ENCODE data around the gene CAST.

CAST gene

GRCh38 chr5:96733771-96734500 lies 71.8 kb downstream of the CAST start:
- no peak for ATAC-seq (ENCODE audit: insufficient read depth, low read depth)
- Histone ChIP-seq H3K79me2 (ENCODE audit: insufficient read depth, low read length) (no peaks in the 10 kb centered on the region), H3K27me3 (ENCODE audit: insufficient read depth, low read length, poor library complexity) (no peaks in the 10 kb centered on the region), H3K4me2 (ENCODE audit: insufficient read depth, low read length) (no peak overlapping the region), H3K9me3 (ENCODE audit: insufficient read depth, low read length, severe bottlenecking) (no peaks in the 10 kb centered on the region), H4K20me1 (ENCODE audit: insufficient read depth, low read length) (no peaks in the 10 kb centered on the region), H3K4me1 (ENCODE audit: insufficient read depth, low read length) (no peaks in the 10 kb centered on the region), H3K36me3 (ENCODE audit: insufficient read depth, low read length) (no peaks in the 10 kb centered on the region), H3K9ac (ENCODE audit: low read depth, low read length) (no peak overlapping the region), H3K4me3 (ENCODE audit: low read depth in 1 of 2, low read length in 2 of 2) (no peak overlapping the region), H3K27ac (ENCODE audit: low read length) (no peak overlapping the region), H2AFZ (ENCODE audit: low read depth, low read length) (no peak overlapping the region)
- no peak for DNase-seq
- TF ChIP-seq EZH2 (IDR thresholded peaks at IDR 0.05; ENCODE audit: borderline replicate concordance, low read depth, low read length, severe bottlenecking) = no peak
- TF ChIP-seq CTCF (IDR thresholded peaks at IDR 0.05; ENCODE audit: borderline replicate concordance, extremely low read depth, low read length, poor library complexity, severe bottlenecking) = no peak

- H3K4me3 ChIP-seq (ENCODE audit: low read depth in 1 of 2, low read length in 2 of 2) = no peak overlapping the region
- no peaks in the 10 kb centered on the region for H3K9me3 ChIP-seq (ENCODE audit: insufficient read depth, low read length, severe bottlenecking)
- no peaks in the 10 kb centered on the region for H3K79me2 ChIP-seq (ENCODE audit: insufficient read depth, low read length)
- ATAC-seq (ENCODE audit: insufficient read depth, low read depth) (no peak), DNase-seq (no peak)
- no peaks in the 10 kb centered on the region for H3K36me3 ChIP-seq (ENCODE audit: insufficient read depth, low read length)
- no peaks in the 10 kb centered on the region for H3K27me3 ChIP-seq (ENCODE audit: insufficient read depth, low read length, poor library complexity)
- no peaks in the 10 kb centered on the region for H3K4me1 ChIP-seq (ENCODE audit: insufficient read depth, low read length)
- H3K9ac ChIP-seq (ENCODE audit: low read depth, low read length) = no peak overlapping the region
- H3K4me2 ChIP-seq (ENCODE audit: insufficient read depth, low read length) = no peak overlapping the region
- no peak overlapping the region for H3K27ac ChIP-seq (ENCODE audit: low read length)
- TF ChIP-seq EZH2 (IDR thresholded peaks at IDR 0.05; ENCODE audit: borderline replicate concordance, low read depth, low read length, severe bottlenecking) (no peak), CTCF (IDR thresholded peaks at IDR 0.05; ENCODE audit: borderline replicate concordance, extremely low read depth, low read length, poor library complexity, severe bottlenecking) (no peak)
- H2AFZ ChIP-seq (ENCODE audit: low read depth, low read length) = no peak overlapping the region
- no peaks in the 10 kb centered on the region for H4K20me1 ChIP-seq (ENCODE audit: insufficient read depth, low read length)
Observed at GRCh38 chr5:96734871-96735325, 72.7 kb downstream of the CAST start.

- no peaks in the 10 kb centered on the region for H4K20me1 ChIP-seq (ENCODE audit: insufficient read depth, low read length)
- no peak overlapping the region for H2AFZ ChIP-seq (ENCODE audit: low read depth, low read length)
- H3K9ac ChIP-seq (ENCODE audit: low read depth, low read length) = no peak overlapping the region
- H3K4me1 ChIP-seq (ENCODE audit: insufficient read depth, low read length) = no peaks in the 10 kb centered on the region
- no peaks in the 10 kb centered on the region for H3K9me3 ChIP-seq (ENCODE audit: insufficient read depth, low read length, severe bottlenecking)
- no peaks in the 10 kb centered on the region for H3K27me3 ChIP-seq (ENCODE audit: insufficient read depth, low read length, poor library complexity)
- no peaks in the 10 kb centered on the region for H3K79me2 ChIP-seq (ENCODE audit: insufficient read depth, low read length)
- H3K4me3 ChIP-seq (ENCODE audit: low read depth in 1 of 2, low read length in 2 of 2) = no peak overlapping the region
- no peak for TF ChIP-seq EZH2 (IDR thresholded peaks at IDR 0.05; ENCODE audit: borderline replicate concordance, low read depth, low read length, severe bottlenecking)
- TF ChIP-seq CTCF (IDR thresholded peaks at IDR 0.05; ENCODE audit: borderline replicate concordance, extremely low read depth, low read length, poor library complexity, severe bottlenecking) = no peak
- H3K27ac ChIP-seq (ENCODE audit: low read length) = no peak overlapping the region
- no peaks in the 10 kb centered on the region for H3K36me3 ChIP-seq (ENCODE audit: insufficient read depth, low read length)
- no peak overlapping the region for H3K4me2 ChIP-seq (ENCODE audit: insufficient read depth, low read length)
- ATAC-seq (ENCODE audit: insufficient read depth, low read depth) = no peak
- no peak for DNase-seq
Observed at GRCh38 chr5:96736937-96737336, 74.8 kb downstream of the CAST start.

All from DND-41 (cell line).